Activated CD4-positive, CD25-positive, alpha-beta regulatory T cell treated with anti-CD3 and anti-CD28 coated beads, Interleukin-2, amount 50 U/mL, for 24 hours (primary cell): ENCODE data around the gene RPL34.
"Not testable (repeated sequence)": the region's sequence is repeated elsewhere in the genome, so short reads cannot be mapped to it uniquely, and the experiment has no call there.

Experiments used
- ATAC-seq, 2 donors: fragments of 150-1000 bp; cut with Tn5 transposase; one replicate each; pipeline ENCODE4 v1.10.0; 2021; ENCODE audit warnings: mild to moderate bottlenecking in 1 of 2, moderate library complexity in 1 of 2

Gene RPL34

GRCh38 chr4:108620101-108620932 lies at the start of gene RPL34:
RPL34 (plus strand) TSS chr4:108620576; CDS start chr4:108621960, 1,384 bp downstream.
- peak; percentile 95 to 97 for ATAC-seq

GRCh38 chr4:108570993-108571569 lies 49.3 kb upstream of the RPL34 start:
- ATAC-seq, result no peak

GRCh38 chr4:108574402-108574801 lies 46.0 kb upstream of the RPL34 start:
- ATAC-seq, result no peak

- no peak for ATAC-seq
These were observed 39.3 kb upstream of the RPL34 start for GRCh38 chr4:108581083-108581482.

- no peak for ATAC-seq
These were observed 33.6 kb upstream of the RPL34 start for GRCh38 chr4:108586778-108587177.

- no peak for ATAC-seq
These were observed 31.5 kb upstream of the RPL34 start for GRCh38 chr4:108588878-108589277.

- no peak for ATAC-seq
These were observed 30.4 kb upstream of the RPL34 start for GRCh38 chr4:108589961-108590360.

GRCh38 chr4:108590776-108591175 lies 29.6 kb upstream of the RPL34 start:
- ATAC-seq, result no peak

- no peak for ATAC-seq
These were observed 27.7 kb upstream of the RPL34 start for GRCh38 chr4:108592674-108592986.

GRCh38 chr4:108594296-108594695 lies 26.1 kb upstream of the RPL34 start:
- not testable (repeated sequence) for ATAC-seq

- ATAC-seq, result no peak
These were observed 24.0 kb upstream of the RPL34 start for GRCh38 chr4:108596344-108596743.

- no peak for ATAC-seq
These were observed 19.3 kb upstream of the RPL34 start for GRCh38 chr4:108601106-108601505.

- no peak for ATAC-seq
These were observed 18.8 kb upstream of the RPL34 start for GRCh38 chr4:108601532-108601931.

GRCh38 chr4:108602163-108602562 lies 18.2 kb upstream of the RPL34 start:
- ATAC-seq, result no peak

GRCh38 chr4:108607079-108607815 lies 13.1 kb upstream of the RPL34 start:
- ATAC-seq, result no peak

- no peak for ATAC-seq
These were observed 9.0 kb upstream of the RPL34 start for GRCh38 chr4:108611365-108611764.

GRCh38 chr4:108612365-108612764 lies 8.0 kb upstream of the RPL34 start:
- ATAC-seq, result no peak

- peak in 1 of 2 donors; percentile 10 for ATAC-seq
These were observed 840 bp upstream of the RPL34 start for GRCh38 chr4:108619372-108620100.

GRCh38 chr4:108620933-108621905 lies 843 bp downstream of the RPL34 start:
- ATAC-seq, result peak in 1 of 2 donors; percentile 2

GRCh38 chr4:108622022-108622421 lies 1.6 kb downstream of the RPL34 start:
- peak; percentile 18 to 48 for ATAC-seq

GRCh38 chr4:108622828-108623227 lies 2.5 kb downstream of the RPL34 start:
- no peak for ATAC-seq
